Medulla oblongata (tissue), 1 donor: ENCODE results near the gene LIPN.
"Not testable (repeated sequence)": the region's sequence is repeated elsewhere in the genome, so short reads cannot be mapped to it uniquely, and the experiment has no call there.

ENCODE experiments used
- DNase-seq: peaks from one replicate; pipeline ENCODE4 v3.0.0-alpha.2; 2015; ENCODE audit errors: extremely low spot score

The LIPN gene

GRCh38 chr10:88759366-88760101 is at the start of gene LIPN:
TSS of gene LIPN (plus strand) at chr10:88760020. CDS start at chr10:88761406, 1,386 bp downstream.
- DNase-seq: peak; percentile 45

GRCh38 chr10:88715517-88715916 is 44.3 kb upstream of the LIPN start:
- no peak for DNase-seq

- no peak for DNase-seq
These were observed 38.4 kb upstream of the LIPN start for GRCh38 chr10:88721392-88721791.

GRCh38 chr10:88725798-88726197 is 34.0 kb upstream of the LIPN start:
- DNase-seq: peak; percentile 16

- DNase-seq: no peak
These were observed 31.6 kb upstream of the LIPN start for GRCh38 chr10:88728107-88728763.

GRCh38 chr10:88730864-88731263 is 29.0 kb upstream of the LIPN start:
- no peak for DNase-seq

- peak; percentile 4 for DNase-seq
These were observed 28.5 kb upstream of the LIPN start for GRCh38 chr10:88731296-88731695.

GRCh38 chr10:88733215-88733614 is 26.6 kb upstream of the LIPN start:
- DNase-seq: no peak

GRCh38 chr10:88735661-88736060 is 24.2 kb upstream of the LIPN start:
- DNase-seq: no peak

GRCh38 chr10:88741921-88742320 is 17.9 kb upstream of the LIPN start:
- not testable (repeated sequence) for DNase-seq

GRCh38 chr10:88742448-88742847 is 17.4 kb upstream of the LIPN start:
- no peak for DNase-seq

- no peak for DNase-seq
These were observed 15.8 kb upstream of the LIPN start for GRCh38 chr10:88744002-88744401.

- no peak for DNase-seq
These were observed 14.2 kb upstream of the LIPN start for GRCh38 chr10:88745633-88746032.

- no peak for DNase-seq
These were observed 5.5 kb upstream of the LIPN start for GRCh38 chr10:88754287-88754686.

GRCh38 chr10:88755753-88756152 is 4.1 kb upstream of the LIPN start:
- no peak for DNase-seq

- DNase-seq: no peak
These were observed 3.2 kb upstream of the LIPN start for GRCh38 chr10:88756660-88757059.

GRCh38 chr10:88762906-88763305 is 3.1 kb downstream of the LIPN start:
- DNase-seq: no peak

- DNase-seq: peak; percentile 33
These were observed 3.6 kb downstream of the LIPN start for GRCh38 chr10:88763441-88763840.

- DNase-seq: no peak
These were observed 4.3 kb downstream of the LIPN start for GRCh38 chr10:88764110-88764509.

GRCh38 chr10:88765816-88766215 is 6.0 kb downstream of the LIPN start:
- no peak for DNase-seq

- no peak for DNase-seq
These were observed 9.6 kb downstream of the LIPN start for GRCh38 chr10:88769384-88769783.

GRCh38 chr10:88781206-88781605 is 21.4 kb downstream of the LIPN start:
- DNase-seq: no peak

- no peak for DNase-seq
These were observed 22.4 kb downstream of the LIPN start for GRCh38 chr10:88782222-88782621.
